WTC11 (cell line): ENCODE data around the gene CLEC3B. TPM values are rescaled to one million over a fixed set of nuclear protein-coding genes. Genes with fewer than 3 reads are reported as not detected.
A peak's percentile ranks its signal among the peaks of the same experiment; 100 is the strongest.

Experiments used
- ATAC-seq: fragments of 200-7000 bp; cut with Tn5 transposase; 2 replicates; pipeline ENCODE4 v1.10.0; 2021; ENCODE audit warnings: mild to moderate bottlenecking, moderate library complexity
- CTCF ChIA-PET: fragments of 300-600 bp; sonication (Branson Sonifier 250); formaldehyde crosslinking; loops from one replicate; lab custom pipeline; 2021; ENCODE audit warnings: antibody characterized with exemption; lab: Charles Lee
- POLR2A ChIA-PET: fragments of 350-600 bp; sonication (Branson Sonifier 250); formaldehyde crosslinking; loops from one replicate; lab custom pipeline; 2021; ENCODE audit warnings: antibody characterized with exemption; lab: Charles Lee
- DNase-seq: peaks from one replicate; pipeline ENCODE4 v3.0.0; 2021; ENCODE audit warnings: low spot score
- H3K27ac Mint-ChIP-seq: 2 replicates; pipeline ENCODE4 v1.8.0; 2021; ENCODE audit warnings: mixed read lengths
- H3K27me3 Mint-ChIP-seq: 2 replicates; pipeline ENCODE4 v1.8.0; 2021; ENCODE audit warnings: low read depth, mild to moderate bottlenecking, moderate library complexity, mixed read lengths
- H3K36me3 Mint-ChIP-seq: 2 replicates; pipeline ENCODE4 v1.8.0; 2021; ENCODE audit warnings: mixed read lengths
- H3K4me1 Mint-ChIP-seq: 2 replicates; pipeline ENCODE4 v1.8.0; 2022; ENCODE audit warnings: mixed read lengths
- H3K4me3 Mint-ChIP-seq: 2 replicates; pipeline ENCODE4 v1.8.0; 2021; ENCODE audit warnings: mild to moderate bottlenecking, moderate library complexity, mixed read lengths
- H3K9me3 Mint-ChIP-seq: 2 replicates; pipeline ENCODE4 v1.8.0; 2021; ENCODE audit warnings: mixed read lengths
- ESRRA ChIP-seq: sonication (generic); formaldehyde crosslinking; IDR thresholded peaks from 2 replicates; pipeline ENCODE4 v1.8.1; 2022; ENCODE audit warnings: mild to moderate bottlenecking, missing genetic modification reagents, borderline replicate concordance
- IRF2 ChIP-seq: sonication (generic); formaldehyde crosslinking; IDR thresholded peaks from 2 replicates; pipeline ENCODE4 v1.8.0; 2022; ENCODE audit warnings: low read depth, missing genetic modification reagents, borderline replicate concordance
- KAT7 ChIP-seq: sonication (generic); formaldehyde crosslinking; IDR thresholded peaks from 2 replicates; pipeline ENCODE4 v1.8.1; 2023; ENCODE audit warnings: missing genetic modification reagents, mild to moderate bottlenecking, borderline replicate concordance
- NFE2L1 ChIP-seq: sonication (generic); formaldehyde crosslinking; IDR thresholded peaks from 2 replicates; pipeline ENCODE4 v1.8.1; 2023; ENCODE audit warnings: missing genetic modification reagents
- NFYB ChIP-seq: sonication (generic); formaldehyde crosslinking; conservative IDR thresholded peaks from 2 replicates; pipeline ENCODE4 v1.8.0; 2022; ENCODE audit warnings: low read depth, missing genetic modification reagents
- TEAD1 ChIP-seq: sonication (generic); formaldehyde crosslinking; IDR thresholded peaks from 2 replicates; pipeline ENCODE4 v1.8.0; 2022; ENCODE audit warnings: mild to moderate bottlenecking, missing genetic modification reagents
- ZNF423 ChIP-seq: fragments of 250-450 bp; sonication (Bioruptor Pico); IDR thresholded peaks from 2 replicates; pipeline ENCODE4 v2.1.2; 2022; ENCODE audit warnings: mild to moderate bottlenecking, moderate library complexity
- ZNF671 ChIP-seq: fragments of 250-450 bp; sonication (Bioruptor Pico); IDR thresholded peaks from 2 replicates; pipeline ENCODE4 v1.8.0; 2021; ENCODE audit warnings: mild to moderate bottlenecking
- total RNA-seq: library from RNA; stranded (reverse); gene quantifications from 3 replicates; pipeline ENCODE4 v1.2.3, GENCODE V29; 2021
- TF ChIP-seq, protein P1 (sequence below): sonication (generic); formaldehyde crosslinking; IDR thresholded peaks from 2 replicates; pipeline ENCODE4 v1.8.0; 2022; ENCODE audit warnings: mild to moderate bottlenecking, missing genetic modification reagents
- TF ChIP-seq, protein P2 (sequence below): sonication (generic); formaldehyde crosslinking; IDR thresholded peaks from 2 replicates; pipeline ENCODE4 v1.8.1; 2022; ENCODE audit warnings: missing genetic modification reagents, borderline replicate concordance
- TF ChIP-seq, protein P3 (sequence below): fragments of 250-450 bp; sonication (Bioruptor Pico); IDR thresholded peaks from 2 replicates; pipeline ENCODE4 v1.9.0; 2021; ENCODE audit warnings: moderate library complexity, mild to moderate bottlenecking, inconsistent platforms, borderline replicate concordance
- TF ChIP-seq, protein P4 (sequence below): fragments of 250-450 bp; sonication (Bioruptor Pico); IDR thresholded peaks from 2 replicates; pipeline ENCODE4 v2.1.2; 2022; ENCODE audit warnings: mild to moderate bottlenecking, moderate library complexity
- TF ChIP-seq, protein P5 (sequence below): fragments of 200-600 bp; IDR thresholded peaks from 2 replicates; pipeline ENCODE4 v1.8.0; 2022; ENCODE audit warnings: antibody characterized with exemption
- TF ChIP-seq, protein P6 (sequence below): sonication (generic); formaldehyde crosslinking; IDR thresholded peaks from 2 replicates; pipeline ENCODE4 v1.8.1; 2023; ENCODE audit warnings: mild to moderate bottlenecking, missing genetic modification reagents, moderate library complexity

CLEC3B gene
- total RNA-seq, 1 experiment from 2014 or later: 0.81 TPM

DNA sequence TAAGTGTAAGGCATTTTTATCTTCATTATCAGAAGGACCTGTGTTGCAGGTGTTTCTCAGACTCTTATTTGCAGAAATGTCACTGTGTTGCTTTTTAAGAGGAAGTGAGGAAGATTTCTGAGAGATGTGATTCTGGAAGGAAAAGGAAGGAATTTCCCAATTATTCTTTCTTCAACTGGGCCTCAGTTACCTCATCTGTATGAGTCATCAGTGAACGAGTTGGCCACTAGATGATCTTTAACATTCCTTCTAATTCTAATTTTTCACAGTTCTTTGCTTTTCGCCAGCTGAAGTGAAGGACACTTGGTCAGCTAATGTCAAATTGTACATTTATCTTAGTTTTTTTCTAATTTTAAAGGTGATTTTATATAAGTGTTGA lies 28.9 kb downstream of the CLEC3B start:
- ChIA-PET POLR2A (interaction anchor here (0.6 kb wide), 2 partner anchors 120 to 831 kb away, joined by 3 to 4 read pairs; partner anchors contain the start of gene CCR9), CTCF (interaction anchor here (0.6 to 3.2 kb wide), 32 partner anchors 9 to 1923 kb away, joined by 3 to 20 read pairs (median 4); partner anchors contain the start of gene TMEM158)
- Mint-ChIP-seq H3K27ac (no peak overlapping the region), H3K4me1 (peaks cover 15% of the 10 kb centered on the region), H3K36me3 (no peaks in the 10 kb centered on the region), H3K4me3 (no peak overlapping the region), H3K27me3 (peaks cover 93% of the 10 kb centered on the region), H3K9me3 (no peaks in the 10 kb centered on the region)
- TF ChIP-seq TEAD1 (CRISPR knock-in tag): no peak
- TF ChIP-seq ESRRA (CRISPR knock-in tag): no peak
- no peak for TF ChIP-seq ZNF423 (CRISPR knock-in tag)
- TF ChIP-seq, protein P1, sequence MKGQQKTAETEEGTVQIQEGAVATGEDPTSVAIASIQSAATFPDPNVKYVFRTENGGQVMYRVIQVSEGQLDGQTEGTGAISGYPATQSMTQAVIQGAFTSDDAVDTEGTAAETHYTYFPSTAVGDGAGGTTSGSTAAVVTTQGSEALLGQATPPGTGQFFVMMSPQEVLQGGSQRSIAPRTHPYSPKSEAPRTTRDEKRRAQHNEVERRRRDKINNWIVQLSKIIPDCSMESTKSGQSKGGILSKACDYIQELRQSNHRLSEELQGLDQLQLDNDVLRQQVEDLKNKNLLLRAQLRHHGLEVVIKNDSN (CRISPR knock-in tag): no peak
- TF ChIP-seq NFE2L1 (CRISPR knock-in tag): no peak
- TF ChIP-seq, protein P2, sequence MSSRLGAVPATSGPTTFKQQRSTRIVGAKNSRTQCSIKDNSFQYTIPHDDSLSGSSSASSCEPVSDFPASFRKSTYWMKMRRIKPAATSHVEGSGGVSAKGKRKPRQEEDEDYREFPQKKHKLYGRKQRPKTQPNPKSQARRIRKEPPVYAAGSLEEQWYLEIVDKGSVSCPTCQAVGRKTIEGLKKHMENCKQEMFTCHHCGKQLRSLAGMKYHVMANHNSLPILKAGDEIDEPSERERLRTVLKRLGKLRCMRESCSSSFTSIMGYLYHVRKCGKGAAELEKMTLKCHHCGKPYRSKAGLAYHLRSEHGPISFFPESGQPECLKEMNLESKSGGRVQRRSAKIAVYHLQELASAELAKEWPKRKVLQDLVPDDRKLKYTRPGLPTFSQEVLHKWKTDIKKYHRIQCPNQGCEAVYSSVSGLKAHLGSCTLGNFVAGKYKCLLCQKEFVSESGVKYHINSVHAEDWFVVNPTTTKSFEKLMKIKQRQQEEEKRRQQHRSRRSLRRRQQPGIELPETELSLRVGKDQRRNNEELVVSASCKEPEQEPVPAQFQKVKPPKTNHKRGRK (CRISPR knock-in tag): no peak
- ATAC-seq (no peak), DNase-seq (no peak)

DNA sequence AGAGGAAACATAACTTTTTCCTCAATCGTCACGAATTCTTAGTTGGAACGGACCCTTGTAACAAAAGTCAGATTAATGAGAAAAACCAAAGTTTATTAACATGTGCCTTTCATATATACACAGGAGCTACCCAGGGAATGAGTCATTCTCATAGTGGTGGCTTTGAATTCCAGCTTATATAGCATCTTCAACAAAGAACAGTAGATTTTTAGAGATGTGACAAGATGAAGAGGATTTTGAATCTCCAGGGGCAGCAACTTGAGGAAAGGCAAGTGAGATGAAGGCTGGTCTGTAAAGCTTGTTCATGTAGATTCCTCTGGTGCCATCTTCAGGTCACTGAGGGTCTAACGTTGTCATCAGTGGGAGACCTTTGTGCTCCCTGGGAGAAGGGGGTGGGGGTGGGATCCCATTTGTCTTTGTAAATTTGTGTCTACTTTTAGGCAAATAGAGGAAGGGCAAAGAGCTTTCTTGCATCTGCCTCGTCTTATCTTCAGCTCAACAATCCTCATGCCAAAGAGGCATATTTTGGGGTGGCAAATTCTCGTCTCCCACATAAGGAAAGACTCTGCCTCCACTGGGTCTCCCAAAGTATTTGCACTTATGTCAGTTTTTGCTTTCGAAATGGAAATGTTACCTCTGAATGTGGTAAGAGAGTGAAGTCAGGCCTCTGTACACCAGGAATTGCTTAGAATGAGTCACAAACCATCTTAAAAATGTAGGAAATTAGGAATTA lies 29.5 kb downstream of the CLEC3B start:
- Mint-ChIP-seq H3K27me3 (peaks cover 92% of the 10 kb centered on the region), H3K9me3 (no peaks in the 10 kb centered on the region), H3K4me3 (no peak overlapping the region), H3K27ac (no peak overlapping the region), H3K4me1 (peaks cover 19% of the 10 kb centered on the region), H3K36me3 (no peaks in the 10 kb centered on the region)
- ChIA-PET POLR2A (interaction anchor here (0.6 kb wide), 2 partner anchors 121 to 831 kb away, joined by 3 to 4 read pairs; partner anchors contain the start of gene CCR9), CTCF (interaction anchor here (0.6 to 3.2 kb wide), 32 partner anchors 10 to 1924 kb away, joined by 3 to 20 read pairs (median 4); partner anchors contain the start of gene TMEM158)
- DNase-seq (peak; percentile 34), ATAC-seq (peak; percentile 67)
- TF ChIP-seq ZNF671: no peak
- TF ChIP-seq, protein P3, sequence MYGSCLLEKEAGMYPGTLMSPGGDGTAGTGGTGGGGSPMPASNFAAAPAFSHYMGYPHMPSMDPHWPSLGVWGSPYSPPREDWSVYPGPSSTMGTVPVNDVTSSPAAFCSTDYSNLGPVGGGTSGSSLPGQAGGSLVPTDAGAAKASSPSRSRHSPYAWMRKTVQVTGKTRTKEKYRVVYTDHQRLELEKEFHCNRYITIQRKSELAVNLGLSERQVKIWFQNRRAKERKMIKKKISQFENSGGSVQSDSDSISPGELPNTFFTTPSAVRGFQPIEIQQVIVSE (CRISPR knock-in tag): no peak
- TF ChIP-seq KAT7 (CRISPR knock-in tag): no peak
- no peak for TF ChIP-seq NFYB (CRISPR knock-in tag)
- TF ChIP-seq, protein P4, sequence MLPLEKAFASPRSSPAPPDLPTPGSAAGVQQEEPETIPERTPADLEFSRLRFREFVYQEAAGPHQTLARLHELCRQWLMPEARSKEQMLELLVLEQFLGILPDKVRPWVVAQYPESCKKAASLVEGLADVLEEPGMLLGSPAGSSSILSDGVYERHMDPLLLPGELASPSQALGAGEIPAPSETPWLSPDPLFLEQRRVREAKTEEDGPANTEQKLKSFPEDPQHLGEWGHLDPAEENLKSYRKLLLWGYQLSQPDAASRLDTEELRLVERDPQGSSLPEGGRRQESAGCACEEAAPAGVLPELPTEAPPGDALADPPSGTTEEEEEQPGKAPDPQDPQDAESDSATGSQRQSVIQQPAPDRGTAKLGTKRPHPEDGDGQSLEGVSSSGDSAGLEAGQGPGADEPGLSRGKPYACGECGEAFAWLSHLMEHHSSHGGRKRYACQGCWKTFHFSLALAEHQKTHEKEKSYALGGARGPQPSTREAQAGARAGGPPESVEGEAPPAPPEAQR (CRISPR knock-in tag): no peak
- TF ChIP-seq, protein P5, sequence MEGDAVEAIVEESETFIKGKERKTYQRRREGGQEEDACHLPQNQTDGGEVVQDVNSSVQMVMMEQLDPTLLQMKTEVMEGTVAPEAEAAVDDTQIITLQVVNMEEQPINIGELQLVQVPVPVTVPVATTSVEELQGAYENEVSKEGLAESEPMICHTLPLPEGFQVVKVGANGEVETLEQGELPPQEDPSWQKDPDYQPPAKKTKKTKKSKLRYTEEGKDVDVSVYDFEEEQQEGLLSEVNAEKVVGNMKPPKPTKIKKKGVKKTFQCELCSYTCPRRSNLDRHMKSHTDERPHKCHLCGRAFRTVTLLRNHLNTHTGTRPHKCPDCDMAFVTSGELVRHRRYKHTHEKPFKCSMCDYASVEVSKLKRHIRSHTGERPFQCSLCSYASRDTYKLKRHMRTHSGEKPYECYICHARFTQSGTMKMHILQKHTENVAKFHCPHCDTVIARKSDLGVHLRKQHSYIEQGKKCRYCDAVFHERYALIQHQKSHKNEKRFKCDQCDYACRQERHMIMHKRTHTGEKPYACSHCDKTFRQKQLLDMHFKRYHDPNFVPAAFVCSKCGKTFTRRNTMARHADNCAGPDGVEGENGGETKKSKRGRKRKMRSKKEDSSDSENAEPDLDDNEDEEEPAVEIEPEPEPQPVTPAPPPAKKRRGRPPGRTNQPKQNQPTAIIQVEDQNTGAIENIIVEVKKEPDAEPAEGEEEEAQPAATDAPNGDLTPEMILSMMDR: 0 out of 2 replicates have a peak, but pooled peaks have one; percentile 11
- TF ChIP-seq IRF2 (CRISPR knock-in tag): no peak
- TF ChIP-seq, protein P6, sequence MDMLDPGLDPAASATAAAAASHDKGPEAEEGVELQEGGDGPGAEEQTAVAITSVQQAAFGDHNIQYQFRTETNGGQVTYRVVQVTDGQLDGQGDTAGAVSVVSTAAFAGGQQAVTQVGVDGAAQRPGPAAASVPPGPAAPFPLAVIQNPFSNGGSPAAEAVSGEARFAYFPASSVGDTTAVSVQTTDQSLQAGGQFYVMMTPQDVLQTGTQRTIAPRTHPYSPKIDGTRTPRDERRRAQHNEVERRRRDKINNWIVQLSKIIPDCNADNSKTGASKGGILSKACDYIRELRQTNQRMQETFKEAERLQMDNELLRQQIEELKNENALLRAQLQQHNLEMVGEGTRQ (CRISPR knock-in tag): no peak
